Bronchial epithelial cell (primary cell): ENCODE measurements around the gene TOMM70. TPM values are rescaled to one million over a fixed set of nuclear protein-coding genes. Genes with fewer than 3 reads are reported as not detected.
"Not testable (repeated sequence)": the region's sequence is repeated elsewhere in the genome, so short reads cannot be mapped to it uniquely, and the experiment has no call there.

Source experiments
- DNase-seq: peaks from one replicate; pipeline ENCODE4 v3.0.0-alpha.2; 2010; ENCODE audit warnings: low read depth
- FAIRE-seq: peaks from 2 replicates; lab custom pipeline; 2011; peaks lifted over from hg19 to GRCh38; lab: Jason Lieb, UNC
- H3K27me3 ChIP-seq: 2 replicates; pipeline ENCODE4 v1.5.1; 2011; ENCODE audit warnings: low read length; ENCODE audit not compliant: control insufficient read depth, insufficient read depth
- H3K36me3 ChIP-seq: 2 replicates; pipeline ENCODE4 v1.5.1; 2011; ENCODE audit warnings: low read length; ENCODE audit not compliant: control insufficient read depth, insufficient read depth
- H3K4me3 ChIP-seq: 2 replicates; pipeline ENCODE4 v1.5.1; 2011; ENCODE audit warnings: mild to moderate bottlenecking, low read depth, low read length, control low read depth
- total RNA-seq: library from RNA; depleted of rRNA; stranded (reverse); fragments of >200 nt; gene quantifications from 2 replicates; pipeline ENCODE4 v1.2.1, GENCODE V29; 2014
- TF ChIP-seq, protein P1 (sequence below): IDR thresholded peaks from 2 replicates; pipeline ENCODE4 v1.5.1; 2011; ENCODE audit warnings: mild to moderate bottlenecking, moderate library complexity, low read length, control low read depth, inconsistent platforms; ENCODE audit not compliant: insufficient read depth, severe bottlenecking

Gene TOMM70
- total RNA-seq, 1 donor from 2014 or later: 40.8 TPM

DNA sequence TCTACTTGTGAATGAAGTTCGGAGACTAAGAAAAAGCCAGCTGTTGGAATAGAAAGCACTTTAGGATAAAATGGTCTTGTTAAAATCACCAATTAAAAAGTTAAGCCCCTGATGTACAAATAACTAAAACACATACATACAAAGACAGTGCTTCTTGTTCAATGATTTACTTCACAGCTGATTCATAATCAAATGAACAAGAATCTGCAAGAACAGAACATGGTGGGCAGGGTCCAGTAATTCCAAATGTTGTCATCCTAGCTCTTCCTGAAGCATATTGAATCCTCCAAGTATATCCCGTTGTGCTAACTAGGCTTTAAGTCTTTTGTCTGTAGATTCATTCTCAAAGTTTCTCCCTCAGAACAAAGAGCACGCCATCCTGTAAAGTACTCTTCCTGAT lies 41.9 kb downstream of the TOMM70 start:
- FAIRE-seq (no peak), DNase-seq (no peak)
- Histone ChIP-seq H3K27me3 (no peaks in the 10 kb centered on the region), H3K36me3 (peaks cover 7% of the 10 kb centered on the region), H3K4me3 (no peak overlapping the region)
- TF ChIP-seq, protein P1, sequence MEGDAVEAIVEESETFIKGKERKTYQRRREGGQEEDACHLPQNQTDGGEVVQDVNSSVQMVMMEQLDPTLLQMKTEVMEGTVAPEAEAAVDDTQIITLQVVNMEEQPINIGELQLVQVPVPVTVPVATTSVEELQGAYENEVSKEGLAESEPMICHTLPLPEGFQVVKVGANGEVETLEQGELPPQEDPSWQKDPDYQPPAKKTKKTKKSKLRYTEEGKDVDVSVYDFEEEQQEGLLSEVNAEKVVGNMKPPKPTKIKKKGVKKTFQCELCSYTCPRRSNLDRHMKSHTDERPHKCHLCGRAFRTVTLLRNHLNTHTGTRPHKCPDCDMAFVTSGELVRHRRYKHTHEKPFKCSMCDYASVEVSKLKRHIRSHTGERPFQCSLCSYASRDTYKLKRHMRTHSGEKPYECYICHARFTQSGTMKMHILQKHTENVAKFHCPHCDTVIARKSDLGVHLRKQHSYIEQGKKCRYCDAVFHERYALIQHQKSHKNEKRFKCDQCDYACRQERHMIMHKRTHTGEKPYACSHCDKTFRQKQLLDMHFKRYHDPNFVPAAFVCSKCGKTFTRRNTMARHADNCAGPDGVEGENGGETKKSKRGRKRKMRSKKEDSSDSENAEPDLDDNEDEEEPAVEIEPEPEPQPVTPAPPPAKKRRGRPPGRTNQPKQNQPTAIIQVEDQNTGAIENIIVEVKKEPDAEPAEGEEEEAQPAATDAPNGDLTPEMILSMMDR: no peak

DNA sequence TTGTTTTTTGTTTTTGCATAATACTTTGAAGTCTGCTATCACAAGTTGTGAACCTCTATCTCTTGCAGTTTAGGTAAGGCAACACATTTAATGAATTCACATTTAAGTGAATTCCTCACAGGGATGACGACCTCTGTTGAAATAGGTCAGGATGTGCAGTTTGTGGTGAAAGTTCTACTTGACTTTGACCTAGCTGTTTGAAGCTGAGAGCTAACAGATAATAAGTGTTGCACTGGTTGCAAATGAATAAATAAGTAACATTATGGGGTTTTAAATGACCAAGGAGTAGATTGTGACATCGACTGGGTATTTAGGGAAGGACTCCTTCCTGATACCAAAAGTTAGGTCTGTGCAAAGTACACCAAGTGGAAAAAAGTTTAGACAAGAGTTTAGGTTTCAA lies 42.5 kb downstream of the TOMM70 start:
- DNase-seq (no peak), FAIRE-seq (no peak)
- Histone ChIP-seq H3K4me3 (no peak overlapping the region), H3K36me3 (peaks cover 8% of the 10 kb centered on the region), H3K27me3 (no peaks in the 10 kb centered on the region)
- TF ChIP-seq, protein P1: no peak

DNA sequence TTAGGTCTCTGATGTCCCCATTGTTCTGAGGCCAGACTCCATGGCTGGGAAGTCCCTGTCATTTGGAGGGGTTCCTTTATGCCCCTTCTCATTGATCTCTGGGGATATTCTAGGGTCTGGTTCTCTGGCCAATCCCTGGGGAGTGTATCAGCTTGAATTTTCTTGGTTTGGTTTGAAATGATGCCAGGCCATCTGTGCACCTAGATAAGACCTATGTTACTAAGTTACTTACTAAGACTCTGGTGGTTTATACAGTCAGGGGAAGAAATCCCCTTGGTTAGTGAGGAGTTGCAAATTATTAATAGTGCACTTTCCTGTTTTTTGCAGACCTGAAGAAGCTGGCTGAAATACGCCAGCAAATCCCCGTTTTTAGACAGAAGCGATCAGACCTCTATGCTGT lies 46.0 kb downstream of the TOMM70 start:
- DNase-seq (no peak), FAIRE-seq (no peak)
- Histone ChIP-seq H3K4me3 (no peak overlapping the region), H3K27me3 (no peaks in the 10 kb centered on the region), H3K36me3 (peaks cover 20% of the 10 kb centered on the region)
- TF ChIP-seq, protein P1: no peak

DNA sequence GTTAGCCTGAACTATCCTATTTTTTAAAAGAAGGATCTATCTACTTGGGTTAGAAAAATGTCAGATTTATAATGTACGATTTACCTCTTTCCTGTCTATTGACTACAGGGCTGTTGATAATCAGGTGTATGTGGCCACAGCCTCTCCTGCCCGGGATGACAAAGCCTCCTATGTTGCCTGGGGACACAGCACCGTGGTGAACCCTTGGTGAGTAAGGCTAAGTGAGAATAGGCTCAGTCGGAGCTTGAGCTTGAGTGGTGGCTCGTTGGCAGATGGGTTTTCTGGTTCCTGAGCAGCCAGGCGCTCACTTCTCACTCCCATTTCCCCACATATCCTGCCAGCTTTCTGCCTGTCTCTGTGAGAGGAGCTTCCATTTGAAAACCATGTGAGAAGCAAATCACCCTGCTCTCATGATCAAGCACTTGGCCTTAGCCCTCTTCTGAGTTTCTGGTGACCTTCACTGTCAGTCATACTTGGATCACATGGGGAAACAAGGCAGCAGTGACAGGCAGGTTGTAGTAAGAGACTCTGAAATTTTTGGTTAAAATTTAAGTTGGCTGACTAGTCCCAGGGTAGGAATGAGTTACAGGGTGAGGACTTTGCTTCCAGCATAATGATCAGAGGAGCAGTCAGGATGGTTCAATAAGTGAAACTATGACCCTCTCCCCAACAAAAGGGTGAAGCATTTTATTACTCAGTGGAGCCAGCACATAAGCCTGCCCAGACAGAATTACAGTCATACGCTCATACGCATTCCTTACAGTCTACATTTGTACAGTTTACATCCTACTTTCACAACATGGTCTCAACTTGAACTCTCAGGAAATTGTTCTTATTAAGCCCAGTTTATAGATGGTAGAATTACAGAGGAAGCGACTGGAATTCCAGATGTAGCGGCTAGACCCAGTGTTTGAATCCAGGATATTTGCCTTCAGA lies 48.3 kb downstream of the TOMM70 start:
- no peak for FAIRE-seq
- TF ChIP-seq, protein P1: no peak
- H3K4me3 ChIP-seq: no peak overlapping the region
- DNase-seq: peak; percentile 41
- no peaks in the 10 kb centered on the region for H3K27me3 ChIP-seq
- peaks cover 24% of the 10 kb centered on the region for H3K36me3 ChIP-seq

DNA sequence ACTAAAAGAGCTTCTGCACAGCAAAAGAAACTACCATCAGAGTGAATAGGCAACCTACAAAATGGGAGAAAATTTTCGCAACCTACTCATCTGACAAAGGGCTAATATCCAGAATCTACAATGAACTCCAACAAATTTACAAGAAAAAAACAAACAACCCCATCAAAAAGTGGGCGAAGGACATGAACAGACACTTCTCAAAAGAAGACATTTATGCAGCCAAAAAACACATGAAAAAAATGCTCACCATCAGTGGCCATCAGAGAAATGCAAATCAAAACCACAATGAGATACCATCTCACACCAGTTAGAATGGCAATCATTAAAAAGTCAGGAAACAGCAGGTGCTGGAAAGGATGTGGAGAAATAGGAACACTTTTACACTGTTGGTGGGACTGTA lies 49.1 kb downstream of the TOMM70 start:
- H3K4me3 ChIP-seq, FAIRE-seq, H3K27me3 ChIP-seq, DNase-seq: not testable (repeated sequence)
- peaks cover 27% of the 10 kb centered on the region for H3K36me3 ChIP-seq

DNA sequence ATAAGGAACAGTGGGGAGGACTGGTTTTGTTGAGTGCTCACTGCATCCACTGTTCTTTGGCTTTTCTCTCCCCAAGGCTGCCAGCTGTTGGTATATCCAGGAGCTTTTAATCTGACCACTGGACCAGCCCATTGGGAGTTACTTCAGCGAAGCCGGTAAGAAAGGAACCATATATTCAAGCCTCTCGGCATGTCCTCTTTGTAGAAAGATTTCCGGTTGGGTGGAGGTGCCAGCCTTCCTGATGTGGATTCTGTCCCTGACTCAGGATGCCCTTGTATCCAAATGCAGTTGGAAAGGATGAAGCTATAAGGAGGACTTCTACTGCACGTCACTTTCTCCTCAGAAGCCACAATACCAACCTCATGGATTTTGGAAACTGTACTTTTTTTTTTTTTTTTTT lies 52.2 kb downstream of the TOMM70 start:
- Histone ChIP-seq H3K4me3 (no peak overlapping the region), H3K36me3 (peaks cover 24% of the 10 kb centered on the region), H3K27me3 (no peaks in the 10 kb centered on the region)
- TF ChIP-seq, protein P1: no peak
- DNase-seq (no peak), FAIRE-seq (no peak)
